ENCODE data around the gene ZPBP2.
"Not testable (repeated sequence)": the region's sequence is repeated elsewhere in the genome, so short reads cannot be mapped to it uniquely, and the experiment has no call there.

ZPBP2 gene, protein sequence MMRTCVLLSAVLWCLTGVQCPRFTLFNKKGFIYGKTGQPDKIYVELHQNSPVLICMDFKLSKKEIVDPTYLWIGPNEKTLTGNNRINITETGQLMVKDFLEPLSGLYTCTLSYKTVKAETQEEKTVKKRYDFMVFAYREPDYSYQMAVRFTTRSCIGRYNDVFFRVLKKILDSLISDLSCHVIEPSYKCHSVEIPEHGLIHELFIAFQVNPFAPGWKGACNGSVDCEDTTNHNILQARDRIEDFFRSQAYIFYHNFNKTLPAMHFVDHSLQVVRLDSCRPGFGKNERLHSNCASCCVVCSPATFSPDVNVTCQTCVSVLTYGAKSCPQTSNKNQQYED

GRCh38 chr17:39867880-39868553 is at the start of gene ZPBP2:
TSS of gene ZPBP2 (plus strand) at chr17:39868202. CDS start at chr17:39868355, 153 bp downstream.
- no peak for DNase-seq (ENCODE audit: low read depth)

DNA sequence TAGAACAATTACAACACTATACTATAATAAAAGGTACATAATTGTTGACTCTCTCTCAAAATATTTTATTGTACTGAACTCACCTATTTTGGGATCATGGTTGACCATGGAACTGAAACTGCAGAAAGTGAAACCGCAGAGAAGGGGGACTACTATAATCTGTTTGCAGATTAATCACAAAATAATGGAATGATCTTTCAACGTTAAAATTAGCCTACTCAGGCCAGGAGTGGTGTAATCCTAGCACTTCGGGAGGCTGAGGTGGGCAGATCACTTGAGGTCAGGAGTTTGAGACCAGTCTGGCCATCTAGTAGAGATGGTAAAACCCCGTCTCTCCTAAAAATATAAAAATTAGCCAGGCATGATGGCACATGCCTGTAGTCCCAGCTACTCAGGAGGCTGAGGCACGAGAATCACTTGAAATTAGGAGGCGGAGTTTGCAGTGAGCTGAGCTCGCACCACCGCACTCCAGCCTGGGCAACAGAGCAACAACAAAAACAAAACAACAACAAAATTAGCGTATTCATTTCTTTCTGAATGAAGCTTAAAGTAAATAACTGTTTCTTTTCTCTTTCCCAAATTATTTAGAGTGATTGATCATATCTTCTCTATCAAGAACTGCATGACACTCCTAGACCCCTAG is 49.5 kb upstream of the ZPBP2 start:
- no peak for DNase-seq (ENCODE audit: low read depth)

GRCh38 chr17:39820541-39820940 is 47.5 kb upstream of the ZPBP2 start:
- no peak for DNase-seq (ENCODE audit: low read depth)

DNA sequence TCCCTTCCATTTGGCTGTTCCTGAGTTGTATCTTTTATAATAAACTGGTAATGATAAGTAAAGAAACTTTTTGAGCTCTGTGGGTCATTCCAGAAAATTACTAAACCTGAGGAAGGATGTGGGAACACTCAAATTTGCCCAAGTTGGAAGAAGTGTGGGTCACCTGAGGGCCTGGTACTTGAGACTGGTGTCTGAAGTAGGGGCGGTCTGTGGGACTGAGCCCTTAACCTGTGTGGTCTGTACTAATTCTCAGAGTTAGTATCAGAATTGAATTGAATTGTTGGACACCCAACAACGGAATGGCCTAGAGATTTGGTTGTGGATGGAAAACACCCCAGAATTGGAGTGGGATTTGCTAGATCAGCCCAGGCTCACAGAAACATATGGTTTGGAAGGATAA is 47.0 kb upstream of the ZPBP2 start:
- DNase-seq (ENCODE audit: low read depth): no peak

GRCh38 chr17:39822051-39822451 is 46.0 kb upstream of the ZPBP2 start:
- no peak for DNase-seq (ENCODE audit: low read depth)

- no peak for DNase-seq (ENCODE audit: low read depth)
Measured at GRCh38 chr17:39823407-39824054, 44.5 kb upstream of the ZPBP2 start.

GRCh38 chr17:39826334-39826733 is 41.7 kb upstream of the ZPBP2 start:
- DNase-seq (ENCODE audit: low read depth): no peak

DNA sequence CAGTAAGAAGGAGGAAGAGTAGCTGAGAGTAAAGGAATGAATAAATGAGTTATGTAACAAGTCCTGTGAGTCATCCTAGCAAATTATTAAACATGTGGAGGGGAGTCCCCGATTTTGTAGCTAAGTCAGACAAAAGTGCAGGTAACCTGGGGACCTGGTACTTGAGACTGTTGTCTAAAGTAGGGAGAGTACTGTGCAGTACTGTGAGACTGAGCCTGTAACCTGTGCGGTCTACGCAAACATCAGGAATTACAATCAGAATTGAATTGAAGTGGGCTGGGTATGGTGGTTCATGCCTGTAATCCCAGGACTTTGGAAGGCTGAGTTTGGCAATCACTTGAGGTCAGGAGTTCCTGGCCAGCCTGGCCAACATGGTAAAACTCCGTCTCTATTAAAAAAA is 39.6 kb upstream of the ZPBP2 start:
- no peak for DNase-seq (ENCODE audit: low read depth)

GRCh38 chr17:39831588-39831987 is 36.4 kb upstream of the ZPBP2 start:
- no peak for DNase-seq (ENCODE audit: low read depth)

DNA sequence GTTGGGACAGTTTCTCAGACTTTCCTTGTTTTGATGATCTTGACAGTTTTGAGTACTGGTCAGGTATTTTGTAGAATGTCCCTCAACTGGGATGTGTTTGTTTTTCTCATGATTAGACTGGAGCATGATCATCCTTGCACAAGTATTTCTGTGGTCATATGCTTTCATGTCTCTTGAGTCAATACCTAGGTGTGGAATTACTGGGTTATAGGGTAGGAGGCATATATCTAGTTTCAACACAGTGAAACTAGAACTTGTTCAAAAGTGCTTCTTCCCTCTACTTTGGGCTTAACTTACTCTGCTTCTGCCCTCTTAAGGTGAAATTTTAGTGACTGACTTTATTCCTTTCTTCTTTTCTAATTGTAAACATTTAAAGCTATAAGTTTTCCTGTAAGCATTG is 34.0 kb upstream of the ZPBP2 start:
- no peak for DNase-seq (ENCODE audit: low read depth)

DNA sequence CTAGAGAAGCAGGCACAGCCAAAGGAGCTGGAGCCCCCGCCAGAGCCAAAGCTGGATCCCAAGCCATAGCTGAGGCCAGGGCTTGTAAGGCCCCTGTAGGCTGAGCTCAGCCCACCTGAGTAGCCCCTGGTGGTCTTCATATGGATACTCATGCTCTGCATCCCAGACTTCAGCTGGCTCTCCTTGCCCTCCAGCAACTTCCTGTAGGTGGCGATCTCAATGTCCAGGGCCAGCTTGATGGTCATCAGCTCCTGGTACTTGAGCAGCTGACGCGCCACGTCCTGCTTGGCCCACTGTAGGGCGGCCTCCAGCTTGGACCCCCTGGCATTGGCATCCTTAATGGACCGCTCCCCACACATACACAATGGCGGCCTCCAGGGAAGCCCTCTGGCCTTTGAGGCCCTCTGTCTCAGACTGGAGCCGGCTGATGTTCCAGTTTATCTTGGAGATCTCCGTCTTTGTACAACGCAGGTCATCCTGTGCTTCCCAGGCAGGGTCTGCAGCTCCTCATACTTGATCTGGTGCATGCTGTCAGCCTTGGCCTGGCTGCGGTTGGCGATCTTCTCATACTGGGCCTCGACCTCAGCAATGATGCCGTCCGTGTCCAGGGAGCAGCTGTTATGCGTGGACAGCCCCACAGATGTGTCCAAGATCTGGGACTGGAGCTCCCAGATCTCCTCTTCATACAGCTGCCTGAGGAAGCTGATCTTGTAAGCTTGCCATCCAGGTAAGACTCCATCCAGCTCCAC is 32.8 kb upstream of the ZPBP2 start:
- DNase-seq (ENCODE audit: low read depth): no peak

DNA sequence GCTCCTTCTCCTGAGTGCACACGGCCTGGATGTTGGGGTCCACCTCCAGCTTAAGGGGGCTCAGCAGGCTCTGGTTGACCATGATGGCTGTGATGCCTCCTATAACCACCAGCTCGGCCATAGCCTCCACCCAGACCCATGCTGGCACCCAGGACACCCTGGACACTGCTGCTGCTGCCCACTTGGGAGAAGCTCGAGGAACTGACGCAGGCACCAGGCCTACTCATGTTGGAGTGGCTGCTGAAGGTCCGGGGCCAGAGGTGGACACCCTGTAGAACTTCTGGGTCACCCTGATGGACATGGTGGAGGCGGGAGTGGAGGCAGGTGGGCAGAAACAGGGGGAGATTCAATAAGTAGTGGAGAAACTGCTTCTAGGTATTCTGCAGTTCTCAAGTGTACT is 31.9 kb upstream of the ZPBP2 start:
- no peak for DNase-seq (ENCODE audit: low read depth)

GRCh38 chr17:39838057-39838456 is 29.9 kb upstream of the ZPBP2 start:
- DNase-seq (ENCODE audit: low read depth): no peak

- no peak for DNase-seq (ENCODE audit: low read depth)
Measured at GRCh38 chr17:39838784-39839183, 29.2 kb upstream of the ZPBP2 start.

DNA sequence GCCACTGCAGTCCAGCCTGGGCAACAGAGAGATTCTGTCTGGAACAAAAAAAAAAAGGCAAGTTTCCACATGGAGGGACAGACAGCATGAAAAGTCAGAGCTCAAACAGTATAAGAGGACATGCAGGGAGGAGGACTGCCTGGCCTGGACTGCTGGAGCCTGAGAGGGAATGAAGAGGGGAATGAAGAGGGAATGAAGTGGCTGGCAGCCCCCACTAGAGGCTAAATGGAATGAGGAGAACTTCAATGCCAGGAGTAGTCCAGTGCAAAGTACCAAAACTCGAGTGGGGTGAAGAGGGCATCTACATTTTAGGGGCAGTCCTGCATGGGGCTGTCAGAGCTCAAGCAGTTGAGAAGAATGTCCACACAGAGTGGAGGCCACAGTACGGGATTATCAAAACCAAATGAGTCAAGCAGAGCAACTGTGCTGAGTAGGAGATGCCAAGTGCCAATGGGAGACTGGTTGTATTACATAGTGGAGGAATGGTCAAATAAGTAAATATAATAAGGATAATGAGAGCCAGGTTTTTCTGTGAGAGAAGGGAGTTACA is 26.8 kb upstream of the ZPBP2 start:
- no peak for DNase-seq (ENCODE audit: low read depth)

DNA sequence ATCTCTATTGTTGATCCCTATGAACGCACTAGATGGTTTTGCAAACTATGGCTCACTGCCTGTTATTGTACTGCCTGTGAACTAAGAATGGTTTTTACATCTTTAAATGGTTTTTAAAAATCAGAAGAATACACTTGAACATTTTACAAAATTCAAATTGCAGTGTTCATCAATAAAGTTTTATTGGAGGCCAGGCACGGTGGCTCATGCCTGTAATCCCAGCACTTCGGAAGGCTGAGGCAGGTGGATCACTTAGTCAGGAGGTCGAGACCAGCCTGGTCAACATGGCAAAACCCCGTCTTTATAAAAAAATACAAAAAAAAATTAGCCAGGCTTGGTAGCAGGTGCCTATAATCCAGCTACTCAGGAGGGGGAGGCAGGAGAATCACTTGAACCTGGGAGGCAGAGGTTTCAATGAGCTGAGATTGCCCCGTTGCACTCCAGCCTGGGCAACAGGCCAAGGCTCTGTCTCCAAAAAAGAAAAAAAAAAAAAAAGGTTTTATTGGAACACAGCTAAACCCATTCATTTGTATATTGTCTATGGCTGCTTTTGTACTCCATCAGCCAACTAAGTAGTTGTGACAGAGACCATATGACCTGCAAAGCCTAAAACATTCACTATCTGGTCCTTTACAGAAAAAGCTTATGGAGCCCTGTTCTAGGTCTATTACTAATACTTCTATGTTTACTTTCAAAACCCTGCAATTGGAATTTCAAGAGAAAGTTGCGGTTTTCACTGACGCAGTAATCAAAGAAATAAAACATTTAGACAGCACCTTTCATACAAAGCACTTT is 22.8 kb upstream of the ZPBP2 start:
- no peak for DNase-seq (ENCODE audit: low read depth)

DNA sequence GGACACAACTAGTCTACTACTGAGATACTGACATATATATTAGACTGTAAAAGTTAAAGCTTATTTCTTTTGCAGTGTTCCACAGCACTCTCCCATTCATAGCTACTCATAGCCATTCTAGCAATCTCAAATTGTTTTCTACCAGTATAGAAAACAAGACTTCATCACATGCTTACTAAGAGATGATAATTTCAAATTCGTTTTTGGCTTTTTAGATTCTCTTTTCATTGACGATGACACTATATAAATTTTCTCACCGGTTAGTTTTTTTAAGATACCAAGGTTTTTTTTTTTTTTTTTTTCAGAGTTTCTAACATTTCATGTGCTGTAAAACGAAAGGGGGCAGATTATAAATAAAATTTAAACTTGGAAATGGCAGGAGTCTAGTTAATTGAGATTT is 21.8 kb upstream of the ZPBP2 start:
- no peak for DNase-seq (ENCODE audit: low read depth)

DNA sequence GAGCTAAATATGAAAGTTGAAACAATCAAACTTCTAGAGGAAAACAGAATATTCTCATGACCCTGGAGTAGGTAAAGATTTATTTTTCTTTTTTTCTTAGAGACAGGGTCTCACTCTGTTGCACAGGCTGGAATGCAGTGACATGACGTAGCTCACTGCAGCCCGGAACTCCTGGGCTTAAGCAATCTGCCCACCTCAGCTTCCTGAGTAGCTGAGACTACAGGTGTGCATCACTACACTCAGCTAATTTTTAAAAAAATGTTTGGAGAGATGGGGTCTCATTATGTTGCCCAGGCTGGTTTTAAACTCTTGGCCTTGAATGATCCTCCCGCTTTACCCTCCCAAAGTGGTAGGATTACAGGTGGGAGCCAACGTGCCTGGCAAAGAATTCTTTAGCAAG is 19.4 kb upstream of the ZPBP2 start:
- DNase-seq (ENCODE audit: low read depth): no peak

GRCh38 chr17:39850186-39850585 is 17.8 kb upstream of the ZPBP2 start:
- DNase-seq (ENCODE audit: low read depth): not testable (repeated sequence)

DNA sequence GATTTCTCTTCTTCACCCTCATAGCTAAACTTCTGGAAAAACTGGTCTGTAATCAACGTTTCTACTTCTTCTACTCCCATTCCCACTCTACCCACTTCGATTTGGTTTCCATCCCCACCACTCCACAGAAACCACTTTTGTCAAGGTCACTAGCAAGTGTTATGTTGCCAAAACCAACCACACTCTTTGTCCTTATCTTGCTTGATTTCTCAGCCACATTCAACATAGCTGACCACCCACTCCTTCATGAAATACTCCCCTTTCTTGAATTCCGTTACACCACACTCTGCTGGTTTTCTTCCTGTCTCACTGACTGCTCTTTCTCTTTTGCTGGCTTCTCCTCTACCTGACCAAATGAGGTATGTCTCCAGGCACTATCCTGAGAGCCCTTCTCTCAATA is 15.8 kb upstream of the ZPBP2 start:
- no peak for DNase-seq (ENCODE audit: low read depth)

DNA sequence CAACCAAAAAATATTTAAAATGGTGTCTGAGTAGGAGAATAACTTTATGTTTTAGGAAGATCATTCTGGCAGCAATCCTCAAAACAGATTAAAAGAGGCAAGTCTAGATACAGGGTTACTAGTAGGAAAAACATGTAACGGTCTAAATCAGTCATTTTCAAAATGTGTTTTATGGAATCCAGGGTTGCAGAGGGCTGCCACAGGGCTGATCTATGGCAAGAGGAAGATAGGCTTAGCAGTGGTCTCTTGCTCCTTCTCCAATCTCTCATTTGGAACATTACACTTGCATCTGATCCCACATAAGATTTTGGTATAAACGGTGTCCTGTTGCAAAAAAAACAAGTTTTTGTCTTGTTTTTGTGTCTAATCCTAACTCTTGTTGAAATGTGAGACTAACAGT is 13.1 kb upstream of the ZPBP2 start:
- DNase-seq (ENCODE audit: low read depth): no peak

Measured in fibroblast of gingiva (primary cell).